ENCODE results near the gene RTN4R. TPM values are rescaled to one million over a fixed set of nuclear protein-coding genes. Genes with fewer than 3 reads are reported as not detected.
A peak's percentile ranks its signal among the peaks of the same experiment; 100 is the strongest.
"Not testable (repeated sequence)": the region's sequence is repeated elsewhere in the genome, so short reads cannot be mapped to it uniquely, and the experiment has no call there.

Gene RTN4R
- total and polyA plus RNA-seq, 9 of the 15 experiments (the other 6 are each of a cell fraction or from before 2014, with no cell fraction given): 0.04 to 2.8 (median 1.4) TPM; not detected in 3

DNA sequence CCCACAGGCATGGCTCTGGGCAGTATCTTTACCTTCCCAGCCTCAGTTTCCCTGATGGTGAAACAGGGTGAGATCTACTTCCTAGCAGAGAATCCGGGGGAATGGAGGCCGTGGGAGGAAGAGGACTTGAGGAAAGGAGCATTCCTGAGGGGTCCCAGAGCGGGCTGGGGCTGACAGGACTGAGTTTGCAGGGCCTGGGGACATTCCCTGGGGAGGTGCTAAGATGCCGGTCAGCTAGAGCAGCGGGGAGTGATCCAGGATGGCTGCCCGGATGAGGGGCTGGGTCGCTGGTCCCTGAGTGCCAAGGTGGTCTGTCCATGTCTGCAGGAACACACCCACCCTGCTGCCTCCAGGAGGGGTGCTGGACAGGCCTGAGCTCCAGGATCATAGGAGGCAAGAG is 8.3 kb upstream of the RTN4R start:
- H2AFZ ChIP-seq (ENCODE audit: low read depth, low read length): no peak overlapping the region
- ChIA-PET POLR2A (interaction anchor here (0.6 to 1.4 kb wide), 4 partner anchors 8 to 119 kb away, joined by 3 read pairs; no protein-coding TSS in a partner anchor), CTCF (ENCODE audit: low intra/inter-chr PET ratio) (no interaction called here)
- H3K4me3 ChIP-seq: no peak overlapping the region
- TF ChIP-seq ZC3H4 (CRISPR knock-in tag; IDR thresholded peaks at IDR 0.05; ENCODE audit: borderline replicate concordance) (0 out of 2 replicates have a peak, but pooled peaks have one; percentile 53), CBX3 (IDR thresholded peaks at IDR 0.05; ENCODE audit: borderline replicate concordance in 1 of 2, low read length in 2 of 2) (no peak), STAG1 (CRISPR knock-in tag; IDR thresholded peaks at IDR 0.05; ENCODE audit: borderline replicate concordance) (peak; percentile 58), ZNF436 (CRISPR knock-in tag; IDR thresholded peaks at IDR 0.05) (no peak), ZBTB1 (CRISPR knock-in tag; IDR thresholded peaks at IDR 0.05; ENCODE audit: borderline replicate concordance, low read depth) (0 out of 2 replicates have a peak, but pooled peaks have one; percentile 45)
- H3K4me2 ChIP-seq (ENCODE audit: insufficient read depth, low read length): no peak overlapping the region
- H4K20me1 ChIP-seq (replicated peaks; ENCODE audit: control insufficient read depth, insufficient read depth, low read length): peaks cover 17% of the 10 kb centered on the region; the same call in 1 of the 2 replicates
- peaks cover 51 to 88% of the 10 kb centered on the region in 2 experiments; a peak in 4 of 5 replicates for H3K27me3 ChIP-seq (ENCODE audit: control insufficient read depth in 2 of 2, insufficient read depth in 2 of 2, low read length in 2 of 2)
- under 1% methylated on average over 7 of the region's 7 CpGs for WGBS (ENCODE audit: insufficient coverage, low coverage, missing lambda C conversion rate)
- intact Hi-C loops (cut with micrococcal nuclease) (no loop called here), in situ Hi-C loops (cut with MboI) (no loop called here)
- peak overlapping the region in 1 of 2 experiments; percentile 62; a peak in 2 of 4 replicates for H3K9ac ChIP-seq (ENCODE audit: insufficient read depth in 1 of 2, low read depth in 2 of 2, low read length in 2 of 2)
- H3K36me3 ChIP-seq (ENCODE audit: control insufficient read depth, insufficient read depth, low read length): no peaks in the 10 kb centered on the region
- FAIRE-seq: no peak
- no peak for DNase-seq (ENCODE audit: extremely low read depth in 1 of 4, low spot score in 3 of 4)
- no peaks in the 10 kb centered on the region for H3K79me2 ChIP-seq (ENCODE audit: control insufficient read depth, insufficient read depth, low read length)
- no peaks in the 10 kb centered on the region for H3K9me1 ChIP-seq (ENCODE audit: control insufficient read depth, insufficient read depth, low read length)
- H3K9me3 ChIP-seq (replicated peaks; ENCODE audit: control insufficient read depth, insufficient read depth, low read depth, low read length): no peaks in the 10 kb centered on the region
- ATAC-seq: no peak
- no TSS peak for BruUV-seq (replicated peaks)
- H3K27ac ChIP-seq (ENCODE audit: extremely low read depth, low read depth, low read length): no peak overlapping the region
- peaks cover 0 to 38% of the 10 kb centered on the region in 2 experiments; a peak in 3 of 5 replicates for H3K4me1 ChIP-seq (replicated peaks in 1 of 2; ENCODE audit: control insufficient read depth in 2 of 2, insufficient read depth in 2 of 2, low read length in 2 of 2)

DNA sequence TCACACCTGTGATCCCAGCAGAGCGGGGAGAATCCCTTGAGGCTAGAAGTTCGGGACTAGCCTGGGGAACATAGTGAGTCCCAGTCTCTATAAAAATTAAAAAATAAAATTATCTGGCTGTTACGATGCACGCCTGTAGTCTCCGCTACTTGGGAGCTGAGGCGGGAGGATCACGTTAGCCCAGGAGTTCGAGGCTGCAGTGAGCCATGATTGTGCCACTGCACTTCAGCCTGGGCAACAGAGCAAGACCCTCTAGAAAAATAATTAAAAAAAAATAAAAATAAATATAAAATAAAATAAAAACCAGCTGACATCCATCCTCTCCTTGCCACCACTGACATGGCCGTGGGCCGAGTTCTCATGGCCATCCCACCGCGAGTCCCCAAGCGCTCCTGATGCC is 7.7 kb upstream of the RTN4R start:
- FAIRE-seq: no peak
- Histone ChIP-seq H2AFZ (ENCODE audit: low read depth, low read length) (no peak overlapping the region), H3K4me3 (no peak overlapping the region), H3K9me3 (replicated peaks; ENCODE audit: control insufficient read depth, insufficient read depth, low read depth, low read length) (no peaks in the 10 kb centered on the region), H3K36me3 (ENCODE audit: control insufficient read depth, insufficient read depth, low read length) (no peaks in the 10 kb centered on the region), H3K79me2 (ENCODE audit: control insufficient read depth, insufficient read depth, low read length) (no peaks in the 10 kb centered on the region), H4K20me1 (replicated peaks; ENCODE audit: control insufficient read depth, insufficient read depth, low read length) (peaks cover 19% of the 10 kb centered on the region; the same call in 1 of the 2 replicates), H3K27me3 (ENCODE audit: control insufficient read depth in 2 of 2, insufficient read depth in 2 of 2, low read length in 2 of 2) (peaks cover 49 to 87% of the 10 kb centered on the region in 2 experiments; a peak in 4 of 5 replicates), H3K4me2 (ENCODE audit: insufficient read depth, low read length) (no peak overlapping the region), H3K27ac (ENCODE audit: extremely low read depth, low read depth, low read length) (no peak overlapping the region), H3K9ac (ENCODE audit: insufficient read depth in 1 of 2, low read depth in 2 of 2, low read length in 2 of 2) (peak overlapping the region in 1 of 2 experiments; percentile 62; a peak in 2 of 4 replicates), H3K4me1 (replicated peaks in 1 of 2; ENCODE audit: control insufficient read depth in 2 of 2, insufficient read depth in 2 of 2, low read length in 2 of 2) (peaks cover 0 to 35% of the 10 kb centered on the region in 2 experiments; a peak in 3 of 5 replicates), H3K9me1 (ENCODE audit: control insufficient read depth, insufficient read depth, low read length) (no peaks in the 10 kb centered on the region)
- ChIA-PET CTCF (ENCODE audit: low intra/inter-chr PET ratio) (no interaction called here), POLR2A (interaction anchor here (1.2 to 1.4 kb wide), 2 partner anchors 8 to 11 kb away, joined by 3 read pairs; no protein-coding TSS in a partner anchor)
- ATAC-seq: no peak
- in situ Hi-C loops (cut with MboI) (no loop called here), intact Hi-C loops (cut with micrococcal nuclease) (no loop called here)
- DNase-seq (ENCODE audit: extremely low read depth in 1 of 4, low spot score in 3 of 4): no peak
- no TSS peak for BruUV-seq (replicated peaks)
- TF ChIP-seq ZNF583 (CRISPR knock-in tag; IDR thresholded peaks at IDR 0.05) (no peak), CBX2 (IDR thresholded peaks at IDR 0.05; ENCODE audit: insufficient read depth, low read length, poor library complexity, severe bottlenecking) (no peak), ZNF121 (CRISPR knock-in tag; conservative IDR thresholded peaks at IDR 0.05) (peak; percentile 86), GATAD2A (IDR thresholded peaks at IDR 0.05) (no peak)
- 8% methylated on average over 13 of the region's 13 CpGs for WGBS (ENCODE audit: insufficient coverage, low coverage, missing lambda C conversion rate)

DNA sequence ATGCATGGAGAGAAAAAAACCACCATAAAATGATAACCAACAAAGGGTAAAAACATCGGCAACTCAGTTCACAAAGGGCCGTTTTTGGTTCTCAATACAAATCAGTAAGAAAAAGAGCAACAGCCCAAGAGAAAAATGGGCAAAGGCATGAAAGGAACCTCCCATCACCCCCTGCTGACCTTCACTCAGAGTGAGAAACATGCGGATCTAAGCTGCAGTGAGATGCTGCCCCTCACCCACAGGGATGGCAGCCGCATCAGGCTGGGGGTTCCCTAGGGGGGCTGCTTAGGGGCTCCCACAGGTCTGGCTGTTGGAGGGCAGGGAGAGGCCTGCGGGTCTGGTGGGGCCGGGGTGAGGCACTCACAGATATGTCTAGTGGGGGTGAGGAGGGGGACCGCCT is 7.2 kb upstream of the RTN4R start:
- H3K4me2 ChIP-seq (ENCODE audit: insufficient read depth, low read length); H3K9me1 ChIP-seq (ENCODE audit: control insufficient read depth, insufficient read depth, low read length); H3K9ac ChIP-seq (ENCODE audit: insufficient read depth in 1 of 2, low read depth in 2 of 2, low read length in 2 of 2); ATAC-seq; in situ Hi-C loops (cut with MboI); CTCF ChIA-PET (ENCODE audit: low intra/inter-chr PET ratio); H3K79me2 ChIP-seq (ENCODE audit: control insufficient read depth, insufficient read depth, low read length); FAIRE-seq; intact Hi-C loops (cut with micrococcal nuclease); H3K9me3 ChIP-seq (replicated peaks; ENCODE audit: control insufficient read depth, insufficient read depth, low read depth, low read length); BruUV-seq (replicated peaks); H3K4me3 ChIP-seq; H2AFZ ChIP-seq (ENCODE audit: low read depth, low read length); H3K27ac ChIP-seq (ENCODE audit: extremely low read depth, low read depth, low read length); DNase-seq (ENCODE audit: extremely low read depth in 1 of 4, low spot score in 3 of 4); H3K36me3 ChIP-seq (ENCODE audit: control insufficient read depth, insufficient read depth, low read length): not testable (repeated sequence)
- Histone ChIP-seq H3K27me3 (ENCODE audit: control insufficient read depth in 2 of 2, insufficient read depth in 2 of 2, low read length in 2 of 2) (peaks cover 47 to 85% of the 10 kb centered on the region in 2 experiments; a peak in 4 of 5 replicates), H3K4me1 (replicated peaks in 1 of 2; ENCODE audit: control insufficient read depth in 2 of 2, insufficient read depth in 2 of 2, low read length in 2 of 2) (peaks cover 0 to 37% of the 10 kb centered on the region in 2 experiments; a peak in 3 of 5 replicates), H4K20me1 (replicated peaks; ENCODE audit: control insufficient read depth, insufficient read depth, low read length) (peaks cover 22% of the 10 kb centered on the region)
- WGBS (ENCODE audit: insufficient coverage, low coverage, missing lambda C conversion rate): 9% methylated on average over 5 of the region's 7 CpGs
- POLR2A ChIA-PET: interaction anchor here (1.2 kb wide), 1 partner anchor 9 kb away, joined by 3 read pairs; no protein-coding TSS in a partner anchor

All from K562 (cell line).